ENCODE data around the gene ARVCF. TPM values are rescaled to one million over a fixed set of nuclear protein-coding genes. Genes with fewer than 3 reads are reported as not detected.

The ARVCF gene
- total RNA-seq, 4 donors from 2014 or later = 25.2 to 53.7 (median 38.1) TPM

DNA sequence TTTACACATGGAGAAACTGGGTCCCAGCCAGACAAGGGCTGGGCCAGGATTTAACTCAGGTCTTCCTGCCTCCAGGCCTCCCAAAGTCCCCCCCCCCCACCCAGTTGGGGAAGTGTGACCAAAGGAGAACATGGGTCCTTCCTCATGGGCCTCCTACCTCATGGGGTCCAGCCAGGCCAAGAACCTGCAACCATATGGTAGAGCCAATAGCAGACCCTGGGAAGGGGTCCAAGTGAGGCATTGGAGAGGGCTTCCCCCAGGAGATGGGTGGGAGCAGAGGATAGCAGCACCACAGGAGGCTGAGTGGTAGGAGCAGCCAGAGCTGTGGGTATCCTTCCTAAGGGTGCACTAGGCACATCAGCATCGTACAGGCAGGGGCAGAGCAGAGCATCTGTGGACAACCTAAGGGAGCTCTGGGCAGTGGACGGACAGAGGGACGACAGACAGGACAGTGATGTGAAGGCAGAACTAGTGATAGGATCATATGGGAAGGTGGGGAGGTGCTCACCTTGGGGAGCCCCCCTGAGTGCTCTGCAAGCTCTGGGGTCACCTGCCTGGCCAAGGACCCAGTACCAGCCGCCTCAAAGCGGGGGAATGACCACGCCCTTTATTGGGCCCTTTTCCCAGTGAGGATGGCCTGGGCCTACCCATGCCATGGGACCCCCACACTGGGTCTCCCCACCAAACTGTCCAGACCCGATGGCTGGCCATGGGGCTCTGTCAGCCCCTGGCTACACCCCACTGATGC, 4.5 kb downstream of the ARVCF start:
- no peak for DNase-seq (ENCODE audit: low spot score in 2 of 2)
- intact Hi-C loops (cut with DNase I; ENCODE audit: low total_unique reads) = loop anchor here (5.0 kb wide), 1 partner anchor 40 kb away; no protein-coding TSS in a partner anchor
- H3K4me3 ChIP-seq (ENCODE audit: low read depth, poor library complexity, severe bottlenecking) = no peak overlapping the region
- TF ChIP-seq CTCF (IDR thresholded peaks at IDR 0.05) (no peak), POLR2A (IDR thresholded peaks at IDR 0.05) (no peak)
- WGBS, 2 donors = 93 to 95% methylated on average over 7 of the region's 7 CpGs

DNA sequence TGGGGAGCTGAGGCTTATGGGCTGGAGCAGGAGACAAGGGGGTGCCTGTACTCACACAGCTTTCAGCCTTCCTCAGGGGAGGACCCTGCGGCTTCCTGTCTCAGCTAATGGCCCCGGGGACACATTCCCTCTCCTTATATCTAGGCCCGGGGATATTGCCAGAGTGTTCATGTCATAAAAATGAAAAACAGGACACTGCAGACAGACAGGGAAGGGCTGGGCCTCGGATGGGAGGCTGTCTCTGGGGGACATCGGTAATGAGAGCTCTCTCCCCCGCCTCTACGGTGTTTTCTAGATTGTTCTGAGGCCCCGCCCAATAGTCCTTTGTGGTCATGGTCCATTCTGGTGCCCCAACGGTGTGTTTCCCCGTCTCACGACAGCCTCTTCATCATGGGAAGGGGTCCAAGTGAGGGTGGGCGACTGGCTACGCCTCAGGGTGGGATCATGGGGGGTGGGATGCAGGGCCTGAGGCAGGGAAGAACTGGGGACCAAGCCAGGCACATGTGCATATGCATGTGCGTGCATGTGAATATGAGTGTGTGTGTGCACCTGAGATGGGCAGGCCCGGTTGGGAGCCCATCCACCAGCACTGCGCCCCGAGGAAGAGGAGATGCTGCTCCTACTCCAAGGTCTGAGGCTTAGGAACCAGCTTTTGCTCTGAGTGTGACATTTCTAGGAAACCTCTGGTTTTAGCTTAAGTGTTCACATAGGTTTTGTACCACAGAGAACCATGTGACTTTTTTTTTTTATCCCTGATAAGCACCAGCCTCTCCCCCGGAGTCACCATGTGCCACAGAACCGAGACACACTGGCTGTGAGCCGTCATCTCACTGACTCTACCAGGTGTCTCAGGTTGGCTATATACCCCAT, 5.3 kb downstream of the ARVCF start:
- TF ChIP-seq POLR2A (IDR thresholded peaks at IDR 0.05) = no peak
- TF ChIP-seq CTCF (IDR thresholded peaks at IDR 0.05) = no peak
- intact Hi-C loops (cut with DNase I; ENCODE audit: low total_unique reads) = loop anchor here (5.0 kb wide), 1 partner anchor 39 kb away; no protein-coding TSS in a partner anchor
- 72 to 83% methylated on average over 20 of the region's 20 CpGs for WGBS, 2 donors
- no peak overlapping the region for H3K4me3 ChIP-seq (ENCODE audit: low read depth, poor library complexity, severe bottlenecking)
- DNase-seq (ENCODE audit: low spot score in 2 of 2) = peak in 1 of 2 donors; percentile 68

GRCh38 chr22:20010307-20011122, 6.1 kb downstream of the ARVCF start:
- DNase-seq (ENCODE audit: low spot score in 2 of 2) = peak in 1 of 2 donors; percentile 82
- intact Hi-C loops (cut with DNase I; ENCODE audit: low total_unique reads) = loop anchor here (5.0 kb wide), 1 partner anchor 38 kb away; no protein-coding TSS in a partner anchor
- TF ChIP-seq CTCF (IDR thresholded peaks at IDR 0.05) = no peak
- no peak for TF ChIP-seq POLR2A (IDR thresholded peaks at IDR 0.05)
- H3K4me3 ChIP-seq (ENCODE audit: low read depth, poor library complexity, severe bottlenecking) = no peak overlapping the region
- 77 to 84% methylated on average over 14 of the region's 14 CpGs for WGBS, 2 donors

GRCh38 chr22:20009582-20010306, 6.9 kb downstream of the ARVCF start:
- 95 to 99% methylated on average over 8 of the region's 8 CpGs for WGBS, 2 donors
- DNase-seq (ENCODE audit: low spot score in 2 of 2) = no peak
- intact Hi-C loops (cut with DNase I; ENCODE audit: low total_unique reads) = loop anchor here (5.0 kb wide), 1 partner anchor 37 kb away; no protein-coding TSS in a partner anchor
- TF ChIP-seq CTCF (IDR thresholded peaks at IDR 0.05) = no peak
- TF ChIP-seq POLR2A (IDR thresholded peaks at IDR 0.05) = no peak
- H3K4me3 ChIP-seq (ENCODE audit: low read depth, poor library complexity, severe bottlenecking) = no peak overlapping the region

DNA sequence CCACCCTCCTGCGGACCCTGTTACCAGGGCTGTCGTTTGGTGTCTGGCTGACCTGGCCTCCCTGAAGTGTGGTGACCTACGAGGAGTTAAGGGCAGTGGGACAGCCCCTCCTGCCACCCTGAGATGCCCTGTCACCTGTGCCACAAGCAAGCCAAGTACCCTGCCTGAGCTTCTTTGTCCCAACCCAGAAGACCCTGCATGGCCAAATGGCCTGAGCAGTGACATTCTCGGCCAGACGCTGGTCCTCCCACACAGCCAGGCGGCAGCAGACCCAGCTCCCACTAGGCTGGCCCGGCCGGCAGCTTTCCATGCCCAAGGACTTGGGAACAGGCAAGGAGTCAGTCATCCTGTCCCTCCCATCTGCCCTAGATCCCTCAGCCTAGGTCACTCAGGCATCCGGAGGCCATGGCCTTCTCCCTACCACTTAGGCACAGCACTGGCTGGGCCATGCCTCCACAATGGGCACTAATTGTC, 7.6 kb downstream of the ARVCF start:
- 85 to 87% methylated on average over 9 of the region's 9 CpGs for WGBS, 2 donors
- intact Hi-C loops (cut with DNase I; ENCODE audit: low total_unique reads) = no loop called here
- TF ChIP-seq CTCF (IDR thresholded peaks at IDR 0.05) = no peak
- TF ChIP-seq POLR2A (IDR thresholded peaks at IDR 0.05) = no peak
- no peak overlapping the region for H3K4me3 ChIP-seq (ENCODE audit: low read depth, poor library complexity, severe bottlenecking)
- DNase-seq (ENCODE audit: low spot score in 2 of 2) = no peak
